RPMI8226 (cell line): ENCODE measurements around the gene ANKFY1.

ENCODE experiments used
- DNase-seq: peaks from one replicate; pipeline ENCODE4 v3.0.0-alpha.2; 2015

ANKFY1 gene

GRCh38 chr17:4263282-4264215 is at the start of gene ANKFY1:
Gene ANKFY1 (minus strand): TSS chr17:4263979. CDS start chr17:4263941, 38 bp downstream.
- DNase-seq: peak; percentile 94

GRCh38 chr17:4310354-4311060 is 46.7 kb upstream of the ANKFY1 start:
- no peak for DNase-seq

- no peak for DNase-seq
Observed at GRCh38 chr17:4309897-4310296, 46.1 kb upstream of the ANKFY1 start.

GRCh38 chr17:4307179-4307930 is 43.6 kb upstream of the ANKFY1 start:
- DNase-seq: no peak

- no peak for DNase-seq
Observed at GRCh38 chr17:4305224-4305623, 41.4 kb upstream of the ANKFY1 start.

GRCh38 chr17:4304417-4305027 is 40.7 kb upstream of the ANKFY1 start:
- DNase-seq: peak; percentile 49

- no peak for DNase-seq
Observed at GRCh38 chr17:4301066-4301465, 37.3 kb upstream of the ANKFY1 start.

GRCh38 chr17:4297351-4297750 is 33.6 kb upstream of the ANKFY1 start:
- DNase-seq: no peak

GRCh38 chr17:4295686-4296085 is 31.9 kb upstream of the ANKFY1 start:
- no peak for DNase-seq

GRCh38 chr17:4293572-4293971 is 29.8 kb upstream of the ANKFY1 start:
- no peak for DNase-seq

- no peak for DNase-seq
Observed at GRCh38 chr17:4287710-4288109, 23.9 kb upstream of the ANKFY1 start.

- DNase-seq: no peak
Observed at GRCh38 chr17:4276514-4276913, 12.7 kb upstream of the ANKFY1 start.

GRCh38 chr17:4272972-4273368 is 9.2 kb upstream of the ANKFY1 start:
- no peak for DNase-seq

GRCh38 chr17:4272213-4272971 is 8.6 kb upstream of the ANKFY1 start:
- no peak for DNase-seq

- no peak for DNase-seq
Observed at GRCh38 chr17:4270736-4271135, 7.0 kb upstream of the ANKFY1 start.

- DNase-seq: no peak
Observed at GRCh38 chr17:4269915-4270314, 6.1 kb upstream of the ANKFY1 start.

GRCh38 chr17:4267402-4267801 is 3.6 kb upstream of the ANKFY1 start:
- no peak for DNase-seq

GRCh38 chr17:4266550-4266949 is 2.8 kb upstream of the ANKFY1 start:
- DNase-seq: no peak

- no peak for DNase-seq
Observed at GRCh38 chr17:4262703-4263102, 1.1 kb downstream of the ANKFY1 start.

- no peak for DNase-seq
Observed at GRCh38 chr17:4261452-4261851, 2.3 kb downstream of the ANKFY1 start.

- no peak for DNase-seq
Observed at GRCh38 chr17:4258867-4259266, 4.9 kb downstream of the ANKFY1 start.

- no peak for DNase-seq
Observed at GRCh38 chr17:4256952-4257351, 6.8 kb downstream of the ANKFY1 start.
